H9 (cell line): Measurements from ENCODE around the gene ZNF487. TPM values are rescaled to one million over a fixed set of nuclear protein-coding genes. Genes with fewer than 3 reads are reported as not detected.

Experiments used
- DNase-seq: peaks from one replicate; pipeline ENCODE4 v3.0.0-alpha.2; 2017
- H2AFZ ChIP-seq: one replicate; pipeline ENCODE4 v1.6.1; 2013; ENCODE audit warnings: mild to moderate bottlenecking, low read length, control low read depth, moderate library complexity
- H2AK5ac ChIP-seq: 2 replicates; pipeline ENCODE4 v1.6.1; 2013; ENCODE audit warnings: low read length, control low read depth, mixed read lengths; ENCODE audit not compliant: insufficient read length
- H2BK120ac ChIP-seq: one replicate; pipeline ENCODE4 v1.6.1; 2013; ENCODE audit warnings: low read depth, mild to moderate bottlenecking, low read length, control low read depth, inconsistent platforms; ENCODE audit not compliant: poor library complexity, severe bottlenecking
- H2BK12ac ChIP-seq: 2 replicates; pipeline ENCODE4 v1.6.1; 2013; ENCODE audit warnings: low read length, control low read depth, mixed read lengths, low read depth; ENCODE audit not compliant: insufficient read length
- H2BK15ac ChIP-seq: 2 replicates; pipeline ENCODE4 v1.6.1; 2013; ENCODE audit warnings: low read depth, low read length, control low read depth
- H2BK20ac ChIP-seq: one replicate; pipeline ENCODE4 v1.6.1; 2013; ENCODE audit warnings: low read depth, mild to moderate bottlenecking, low read length, control low read depth, inconsistent platforms; ENCODE audit not compliant: poor library complexity, severe bottlenecking
- H2BK5ac ChIP-seq: 2 replicates; pipeline ENCODE4 v1.6.1; 2013; ENCODE audit warnings: low read length, control low read depth, mixed read lengths; ENCODE audit not compliant: insufficient read length
- H3K14ac ChIP-seq: 2 replicates; pipeline ENCODE4 v1.6.1; 2013; ENCODE audit warnings: low read length, control low read depth; ENCODE audit not compliant: insufficient read depth
- H3K18ac ChIP-seq: 2 replicates; pipeline ENCODE4 v1.6.1; 2013; ENCODE audit warnings: low read depth, mild to moderate bottlenecking, mixed read lengths, low read length, control low read depth; ENCODE audit not compliant: insufficient read length
- H3K23ac ChIP-seq: 2 replicates; pipeline ENCODE4 v1.6.1; 2013; ENCODE audit warnings: low read length, control low read depth, mixed read lengths, low read depth; ENCODE audit not compliant: insufficient read length
- H3K23me2 ChIP-seq: 2 replicates; pipeline ENCODE4 v1.6.1; 2013; ENCODE audit warnings: low read depth, mild to moderate bottlenecking, mixed read lengths, low read length, control low read depth; ENCODE audit not compliant: insufficient read length, poor library complexity, severe bottlenecking
- H3K27ac ChIP-seq: 2 replicates; pipeline ENCODE4 v1.5.1; 2013; ENCODE audit warnings: low read length, control low read depth, mixed read lengths, low read depth; ENCODE audit not compliant: insufficient read length
- H3K27me3 ChIP-seq: 2 replicates; pipeline ENCODE4 v1.6.1; 2013; ENCODE audit warnings: low read length, control low read depth, inconsistent platforms; ENCODE audit not compliant: insufficient read depth
- H3K4ac ChIP-seq: 2 replicates; pipeline ENCODE4 v1.6.1; 2013; ENCODE audit warnings: low read depth, mild to moderate bottlenecking, control low read depth, inconsistent platforms, low read length, moderate library complexity
- H3K4me1 ChIP-seq: 2 replicates; pipeline ENCODE4 v1.6.1; 2013; ENCODE audit warnings: low read length, control low read depth, inconsistent platforms; ENCODE audit not compliant: insufficient read depth
- H3K4me2 ChIP-seq: 2 replicates; pipeline ENCODE4 v1.6.1; 2013; ENCODE audit warnings: low read length, control low read depth, mixed read lengths; ENCODE audit not compliant: insufficient read length, insufficient read depth
- H3K56ac ChIP-seq: 2 replicates; pipeline ENCODE4 v1.6.1; 2013; ENCODE audit warnings: low read depth, mild to moderate bottlenecking, mixed read lengths, low read length, control low read depth; ENCODE audit not compliant: insufficient read length
- H3K79me1 ChIP-seq: 2 replicates; pipeline ENCODE4 v1.6.1; 2013; ENCODE audit warnings: low read depth, mild to moderate bottlenecking, moderate library complexity, low read length, control low read depth, inconsistent platforms; ENCODE audit not compliant: insufficient read depth, poor library complexity, severe bottlenecking
- H3K79me2 ChIP-seq: 2 replicates; pipeline ENCODE4 v1.6.1; 2013; ENCODE audit warnings: low read length, control low read depth, inconsistent platforms; ENCODE audit not compliant: insufficient read depth
- H3K9ac ChIP-seq: 2 replicates; pipeline ENCODE4 v1.6.1; 2013; ENCODE audit warnings: low read length, control low read depth, mixed read lengths; ENCODE audit not compliant: insufficient read length; ENCODE audit errors: extremely low read depth
- H3K9me3 ChIP-seq: one replicate; pipeline ENCODE4 v1.6.1; 2013; ENCODE audit warnings: low read depth, low read length, inconsistent platforms; ENCODE audit not compliant: control insufficient read depth
- H3T11ph ChIP-seq: one replicate; pipeline ENCODE4 v1.6.1; 2013; ENCODE audit warnings: mild to moderate bottlenecking, low read length, control low read depth, inconsistent platforms
- H4K20me1 ChIP-seq: one replicate; pipeline ENCODE4 v1.6.1; 2013; ENCODE audit not compliant: control insufficient read depth, insufficient read length, insufficient read depth
- H4K5ac ChIP-seq: 2 replicates; pipeline ENCODE4 v1.6.1; 2013; ENCODE audit warnings: low read depth, mild to moderate bottlenecking, mixed read lengths, low read length, control low read depth; ENCODE audit not compliant: insufficient read length
- H4K8ac ChIP-seq: replicated peaks from 2 replicates; pipeline ENCODE4 v1.6.1; 2013; ENCODE audit warnings: low read length, control low read depth, mixed read lengths, low read depth; ENCODE audit not compliant: insufficient read length
- H4K91ac ChIP-seq: 2 replicates; pipeline ENCODE4 v1.6.1; 2013; ENCODE audit warnings: low read depth, mild to moderate bottlenecking, moderate library complexity, mixed read lengths, low read length, control low read depth; ENCODE audit not compliant: insufficient read length
- H3K27ac Mint-ChIP-seq, 3 experiments: 2 replicates in 2 of 3; 3 replicates in 1 of 3; pipeline ENCODE4 v1.8.0; 2020 to 2021; ENCODE audit warnings: mixed read lengths in 3 of 3, mild to moderate bottlenecking in 1 of 3, moderate library complexity in 1 of 3
- H3K27me3 Mint-ChIP-seq: 2 replicates; pipeline ENCODE4 v1.8.0; 2021; ENCODE audit warnings: low read depth, mild to moderate bottlenecking, moderate library complexity, mixed read lengths
- H3K36me3 Mint-ChIP-seq, 3 experiments: 2 replicates in 2 of 3; 3 replicates in 1 of 3; pipeline ENCODE4 v1.8.0; 2020 to 2021; ENCODE audit warnings: low read depth in 3 of 3, mixed read lengths in 3 of 3; ENCODE audit not compliant: insufficient read depth in 1 of 3
- H3K4me1 Mint-ChIP-seq, 2 experiments: 2 replicates each; pipeline ENCODE4 v1.8.0; 2020; ENCODE audit warnings: mixed read lengths in 2 of 2
- H3K4me3 Mint-ChIP-seq, 2 experiments: 2 replicates in 1 of 2; 3 replicates in 1 of 2; pipeline ENCODE4 v1.8.0; 2020 to 2021; ENCODE audit warnings: mild to moderate bottlenecking in 2 of 2, mixed read lengths in 2 of 2, moderate library complexity in 1 of 2
- H3K9me3 Mint-ChIP-seq, 2 experiments: 2 replicates in 1 of 2; 3 replicates in 1 of 2; pipeline ENCODE4 v1.8.0; 2020; ENCODE audit warnings: mild to moderate bottlenecking in 2 of 2, mixed read lengths in 2 of 2, moderate library complexity in 1 of 2
- CTCF ChIP-seq: fragments of 200-600 bp; sonication (generic); conservative IDR thresholded peaks from 3 replicates; pipeline ENCODE4 v1.8.0; 2021; ENCODE audit warnings: antibody characterized with exemption, mild to moderate bottlenecking
- WGBS: extraction: QIAGEN DNeasy Blood & Tissue Kit; methylation state at CpG from one replicate; pipeline ENCODE4 v1.1.7; 2013; ENCODE audit warnings: missing lambda C conversion rate, low lambda C conversion rate, mixed read lengths; ENCODE audit not compliant: insufficient read length; ENCODE audit errors: extremely low coverage; 5-methylcytosine and 5-hydroxymethylcytosine counted together
- total RNA-seq: library from RNA; stranded (reverse); gene quantifications from 2 replicates; pipeline ENCODE4 v1.2.1, GENCODE V29; 2021

Gene ZNF487
- total RNA-seq, 1 experiment from 2014 or later: 1.4 TPM

GRCh38 chr10:43401627-43402026 is 35.3 kb upstream of the ZNF487 start:
- no peak for TF ChIP-seq CTCF
- Histone ChIP-seq H2BK120ac (no peak overlapping the region), H3K14ac (no peak overlapping the region), H3K4me2 (peak overlapping the region; percentile 8), H3K18ac (no peak overlapping the region), H2BK15ac (no peak overlapping the region), H2BK5ac (no peak overlapping the region), H3K79me1 (no peaks in the 10 kb centered on the region), H3K23me2 (peaks cover 4% of the 10 kb centered on the region), H3T11ph (no peak overlapping the region), H4K20me1 (no peaks in the 10 kb centered on the region), H3K9me3 (no peaks in the 10 kb centered on the region), H3K4ac (no peak overlapping the region), H3K9ac (no peak overlapping the region), H2AFZ (no peak overlapping the region), H3K79me2 (peaks cover 71% of the 10 kb centered on the region), H4K91ac (no peak overlapping the region), H2BK12ac (no peak overlapping the region), H3K27ac (no peak overlapping the region), H3K4me1 (peaks cover 4% of the 10 kb centered on the region; the same call in 1 of the 2 replicates), H2AK5ac (no peak overlapping the region), H4K8ac (no peak overlapping the region), H3K23ac (no peak overlapping the region), H4K5ac (no peak overlapping the region), H2BK20ac (no peak overlapping the region), H3K56ac (no peak overlapping the region), H3K27me3 (no peaks in the 10 kb centered on the region)
- DNase-seq: peak; percentile 80
- no CpG with 5 or more reads among the region's 2 CpGs for WGBS
- H3K4me3 Mint-ChIP-seq: peak overlapping the region; percentile 31 to 69
- H3K36me3 Mint-ChIP-seq: peaks cover 5 to 36% (median 15%) of the 10 kb centered on the region in 3 experiments; a peak in 6 of 7 replicates
- H3K9me3 Mint-ChIP-seq: no peaks in the 10 kb centered on the region; a peak in 1 of 5 replicates
- H3K4me1 Mint-ChIP-seq: peaks cover 66 to 80% of the 10 kb centered on the region in 2 experiments
- H3K27me3 Mint-ChIP-seq: peaks cover 2% of the 10 kb centered on the region
- H3K27ac Mint-ChIP-seq: peak overlapping the region; percentile 47 to 98 (median 77); a peak in 6 of 7 replicates
